ENCODE data around the gene LCN1.
"Not testable (repeated sequence)": the region's sequence is repeated elsewhere in the genome, so short reads cannot be mapped to it uniquely, and the experiment has no call there.

LCN1 gene

DNA sequence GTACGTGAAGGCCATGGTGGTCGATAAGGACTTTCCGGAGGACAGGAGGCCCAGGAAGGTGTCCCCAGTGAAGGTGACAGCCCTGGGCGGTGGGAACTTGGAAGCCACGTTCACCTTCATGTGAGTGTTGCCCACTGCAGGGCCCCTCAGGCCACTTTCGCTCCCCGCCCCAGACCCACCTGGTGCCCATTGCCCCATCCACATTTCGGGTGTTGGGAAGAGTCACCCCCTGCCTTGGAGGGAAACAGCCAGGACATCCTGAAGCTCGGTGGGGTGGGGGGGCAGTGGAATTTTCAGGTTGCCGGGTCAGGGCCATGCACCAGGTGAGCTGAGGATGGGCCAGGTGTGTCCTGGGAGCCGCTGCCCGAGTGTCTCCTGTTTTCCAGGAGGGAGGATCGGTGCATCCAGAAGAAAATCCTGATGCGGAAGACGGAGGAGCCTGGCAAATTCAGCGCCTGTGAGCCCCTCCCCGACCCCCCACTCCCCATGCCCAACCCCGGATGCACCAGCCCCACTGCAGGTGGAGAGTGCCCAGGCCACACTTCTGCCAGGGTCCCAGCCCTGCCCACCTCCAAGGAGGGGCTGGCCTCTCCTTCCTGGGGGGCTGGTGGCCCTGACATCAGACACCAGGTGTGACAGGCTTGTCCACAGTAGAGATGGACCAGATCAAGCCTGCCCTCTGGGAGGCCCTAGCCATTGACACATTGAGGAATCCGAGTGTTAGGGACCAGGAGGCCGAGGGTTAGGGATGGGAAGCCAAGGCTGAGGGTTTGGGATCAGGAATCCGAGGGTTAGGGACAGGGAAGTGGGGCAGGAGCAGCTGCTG lies 25.8 kb downstream of the LCN1 start:
- DNase-seq (ENCODE audit: low read depth in 3 of 3): not testable (repeated sequence)

DNA sequence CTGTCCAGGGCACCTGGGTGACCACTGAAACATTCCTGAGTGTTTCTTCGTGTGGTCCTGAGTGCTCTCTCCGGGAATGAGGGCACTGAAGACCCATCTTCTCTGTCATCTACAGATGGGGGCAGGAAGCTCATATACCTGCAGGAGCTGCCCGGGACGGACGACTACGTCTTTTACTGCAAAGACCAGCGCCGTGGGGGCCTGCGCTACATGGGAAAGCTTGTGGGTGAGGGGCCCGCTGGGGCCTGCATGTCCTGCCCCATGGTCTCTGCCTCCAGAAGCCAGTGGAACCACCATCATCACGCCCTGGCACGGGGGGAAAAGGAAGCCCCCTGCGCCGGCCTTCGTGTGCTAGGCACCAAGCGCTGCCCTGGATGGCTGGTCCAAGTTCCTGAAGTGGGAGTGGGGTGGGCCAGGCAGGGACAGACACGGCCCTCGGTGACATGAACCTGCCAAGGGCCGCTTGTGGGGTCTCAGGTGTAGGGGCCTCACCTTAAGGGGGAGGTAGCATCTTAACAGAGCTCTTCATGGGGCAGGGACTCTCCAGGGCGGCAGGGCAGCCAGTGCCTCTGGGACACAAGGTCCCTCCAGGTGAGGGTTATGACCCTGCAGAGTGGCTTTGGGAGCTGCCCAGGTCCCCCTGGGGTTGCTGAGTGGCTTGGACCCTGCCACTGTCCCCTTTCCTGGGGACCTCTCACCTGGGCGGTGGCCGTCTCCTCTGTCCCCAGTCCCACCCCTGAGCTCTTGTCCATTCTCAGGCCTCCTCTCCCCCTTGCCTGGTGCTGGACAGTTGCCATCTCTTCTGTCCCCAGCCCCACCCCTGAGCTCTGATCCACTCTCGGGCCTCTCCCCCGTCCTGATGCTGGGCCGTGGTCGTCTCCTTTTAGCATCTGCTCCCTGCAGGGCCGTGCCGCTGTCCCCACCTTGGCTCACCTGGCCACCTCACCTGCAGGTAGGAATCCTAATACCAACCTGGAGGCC lies 26.8 kb downstream of the LCN1 start:
- no peak for DNase-seq (ENCODE audit: low read depth in 3 of 3)

DNA sequence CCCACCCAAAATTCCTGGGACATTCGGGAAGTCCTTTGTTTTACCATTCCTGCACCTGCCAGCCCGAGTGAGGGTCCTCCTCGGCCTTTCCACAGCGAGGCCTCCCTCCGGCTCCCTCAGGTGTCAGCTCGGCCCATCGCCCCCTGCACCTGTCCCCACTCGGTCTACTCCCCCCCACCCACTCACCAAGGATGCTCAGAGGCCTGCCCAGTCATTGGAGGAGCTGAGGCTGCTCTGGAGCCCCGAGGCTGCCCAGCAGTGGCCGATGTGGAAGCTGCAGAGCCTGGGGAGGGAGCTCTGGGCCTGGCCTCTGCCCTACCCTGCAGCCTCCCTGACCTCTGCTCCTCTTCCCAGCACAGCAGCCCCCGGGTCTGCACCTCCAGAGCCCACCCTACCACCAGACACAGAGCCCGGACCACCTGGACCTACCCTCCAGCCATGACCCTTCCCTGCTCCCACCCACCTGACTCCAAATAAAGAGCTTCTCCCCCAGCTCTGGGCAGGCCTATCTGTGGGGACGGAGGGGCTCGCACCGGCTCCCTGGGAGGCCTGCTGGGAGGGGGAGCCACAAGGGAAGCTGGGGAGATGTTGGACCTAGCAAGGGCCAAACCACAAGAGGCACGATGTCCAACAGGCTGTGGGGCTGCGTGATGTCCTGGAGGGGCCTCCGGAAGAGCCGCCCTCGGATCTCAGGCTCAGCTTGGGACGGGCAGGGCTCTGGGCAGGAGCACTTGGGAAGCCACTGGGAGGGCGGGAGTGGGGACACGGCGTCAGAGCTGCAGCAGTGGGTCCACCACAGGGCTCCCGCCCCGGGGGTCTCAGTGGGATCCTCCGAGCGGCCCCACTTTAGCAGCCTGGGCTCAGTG lies 28.5 kb downstream of the LCN1 start:
- DNase-seq (ENCODE audit: low read depth in 3 of 3): not testable (repeated sequence)

DNA sequence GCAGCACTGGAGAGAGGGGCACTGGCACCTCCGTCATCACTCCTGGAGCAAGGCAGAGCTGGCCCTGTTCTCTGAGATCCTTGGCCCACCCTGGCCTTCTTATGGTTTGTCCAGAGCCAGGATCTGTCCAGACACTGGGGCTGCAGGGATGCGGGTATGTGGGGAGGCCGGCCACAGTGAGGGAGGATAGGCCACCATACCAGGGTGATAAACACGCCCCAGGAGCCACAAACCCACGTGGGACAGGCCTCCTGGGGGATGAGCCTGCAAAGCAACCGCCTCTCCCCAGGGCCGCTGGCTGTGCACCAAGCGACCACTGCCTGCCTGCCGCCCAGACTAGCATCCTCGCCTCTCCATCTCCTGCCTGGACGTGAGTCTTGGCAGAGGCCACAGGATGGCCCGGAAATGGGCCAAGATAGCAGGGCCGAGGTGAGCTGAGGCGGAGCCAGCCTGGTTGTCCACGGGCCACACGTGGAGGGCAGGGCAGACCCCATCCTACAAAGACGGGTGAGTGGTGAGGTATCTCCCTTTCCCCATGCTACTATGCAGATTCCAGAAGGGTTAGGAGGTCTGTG lies 29.2 kb downstream of the LCN1 start:
- no peak for DNase-seq (ENCODE audit: low read depth in 3 of 3)

DNA sequence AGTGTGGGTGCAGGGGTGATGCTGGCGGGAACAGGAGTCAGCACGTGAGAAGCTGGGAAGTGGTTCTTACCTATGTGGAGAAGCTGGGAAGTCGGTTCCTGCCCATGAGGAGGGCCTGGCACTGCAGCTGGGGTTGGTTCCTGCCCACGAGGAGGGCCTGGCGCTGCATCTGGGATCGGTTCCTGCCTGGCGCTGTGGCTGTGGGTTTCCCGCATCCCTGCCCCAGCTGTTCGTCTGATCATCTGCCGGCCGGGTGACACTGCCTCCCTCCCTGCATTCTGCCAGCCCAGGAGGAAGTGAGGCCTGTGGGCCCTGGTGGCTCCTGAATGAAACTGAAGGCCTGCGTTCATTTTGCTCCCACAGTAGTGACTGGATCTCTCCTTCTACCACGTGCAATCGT lies 29.8 kb downstream of the LCN1 start:
- no peak for DNase-seq (ENCODE audit: low read depth in 3 of 3)

DNA sequence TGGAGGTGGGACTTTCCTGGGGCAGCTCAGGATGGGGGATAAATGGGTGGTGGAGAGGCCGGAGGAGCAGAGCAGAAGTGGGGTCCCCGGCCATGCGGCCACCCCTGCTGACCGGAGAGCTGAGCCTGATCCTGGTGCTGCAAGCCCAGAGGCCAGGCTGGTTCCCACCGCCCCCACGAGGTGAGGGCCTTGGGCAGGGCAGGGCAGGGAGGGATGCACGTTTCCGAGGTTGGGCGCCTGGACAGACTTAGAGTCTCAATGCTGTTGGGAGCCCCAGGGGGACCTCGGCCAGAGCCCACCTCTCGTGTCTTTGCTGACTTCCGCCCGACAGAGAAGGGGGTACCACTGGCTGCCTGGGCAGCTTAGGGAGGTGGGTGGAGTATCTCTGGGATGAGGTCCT lies 30.2 kb downstream of the LCN1 start:
- no peak for DNase-seq (ENCODE audit: low read depth in 3 of 3)

DNA sequence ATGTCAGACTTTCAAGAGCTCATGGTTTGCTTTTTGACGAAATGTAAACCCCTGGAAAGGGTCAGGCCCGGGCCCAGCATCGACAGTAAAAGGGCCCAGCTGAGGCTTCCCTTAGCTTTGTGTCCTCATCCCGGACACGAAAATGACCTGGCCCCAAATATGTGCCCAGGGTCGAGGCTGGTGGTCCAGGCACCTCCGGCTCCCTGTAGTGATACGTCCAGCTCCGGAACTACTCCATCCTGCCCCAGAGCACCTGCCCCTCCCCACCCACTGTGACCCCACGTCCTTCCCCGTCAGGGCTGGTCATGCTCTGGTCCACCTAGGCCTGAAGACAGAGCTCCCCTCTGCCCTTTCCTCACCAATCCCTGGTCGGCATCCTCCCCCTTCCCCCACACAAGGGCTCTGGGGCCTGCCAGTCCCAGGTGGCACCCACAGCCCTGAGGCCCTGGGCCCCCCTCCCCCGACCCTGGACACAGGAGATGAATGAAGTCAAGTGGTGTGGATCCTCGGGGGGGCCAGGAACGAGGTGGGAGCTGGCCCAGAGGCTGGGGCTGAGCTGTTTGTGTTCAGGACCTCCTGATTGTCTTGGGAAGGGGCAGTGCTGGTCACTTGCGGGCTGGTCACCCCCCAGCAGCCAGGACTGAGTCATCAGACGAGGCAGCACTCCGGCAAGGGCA lies 30.9 kb downstream of the LCN1 start:
- DNase-seq (ENCODE audit: low read depth in 3 of 3): no peak

DNA sequence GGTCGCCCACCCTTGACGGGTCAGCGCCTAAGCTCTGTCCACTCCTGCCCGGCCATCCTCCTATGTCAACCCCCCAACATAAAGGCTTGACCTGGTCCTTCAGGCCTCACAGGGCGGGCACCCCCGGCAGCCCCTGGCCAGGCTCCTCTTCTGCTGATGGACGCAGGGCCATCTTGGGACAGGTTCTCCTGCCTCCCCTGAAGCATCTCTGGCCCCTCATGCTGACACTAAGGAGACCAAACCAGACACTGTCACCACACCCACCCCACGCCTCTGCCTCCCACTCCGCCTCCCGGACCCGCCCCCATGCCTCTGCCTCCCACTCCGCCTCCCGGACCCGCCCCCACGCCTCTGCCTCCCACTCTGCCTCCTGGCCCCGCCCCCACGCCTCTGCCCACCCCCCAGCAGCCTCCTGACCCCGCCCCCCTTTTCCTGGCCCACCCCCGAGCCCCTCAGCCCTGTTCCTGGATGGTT lies 31.5 kb downstream of the LCN1 start:
- no peak for DNase-seq (ENCODE audit: low read depth in 3 of 3)

DNA sequence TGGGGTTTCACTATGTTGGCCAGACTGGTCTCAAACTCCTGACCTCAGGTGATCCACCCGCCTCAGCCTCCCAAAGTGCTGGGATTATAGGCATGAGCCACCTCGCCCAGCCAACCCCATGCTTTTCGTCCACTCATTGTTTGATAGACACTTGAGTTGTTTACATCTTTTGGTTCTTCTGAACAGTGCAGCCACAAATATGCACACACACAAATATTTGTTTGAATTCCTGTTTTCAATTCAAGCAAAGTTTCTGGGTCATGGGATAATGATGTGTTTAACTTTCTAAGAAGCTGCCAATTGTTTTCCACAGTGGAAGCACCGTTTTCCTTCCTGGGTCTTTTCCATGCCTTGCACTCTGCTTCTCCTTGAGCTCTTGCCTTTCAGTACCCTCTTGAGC lies 33.5 kb downstream of the LCN1 start:
- no peak for DNase-seq (ENCODE audit: low read depth in 3 of 3)

DNA sequence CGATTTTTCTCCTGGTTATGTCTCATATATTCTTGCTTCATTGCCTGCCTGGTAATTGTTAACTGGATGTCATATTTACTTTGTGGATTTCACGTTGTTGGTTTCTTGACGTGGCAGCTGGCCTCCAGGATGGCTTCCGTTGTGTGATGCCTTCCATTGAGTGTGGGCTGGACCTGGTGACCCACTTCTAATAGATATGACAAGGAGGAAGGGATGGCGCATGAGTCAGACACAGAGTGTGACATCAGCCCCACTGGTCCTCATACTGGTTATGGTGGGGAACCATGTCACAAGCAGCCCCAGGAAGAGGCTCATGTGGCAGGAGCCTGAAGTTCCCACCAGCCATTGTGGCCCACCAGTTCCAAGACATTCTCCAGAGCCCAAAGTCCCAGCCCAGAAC lies 34.0 kb downstream of the LCN1 start:
- no peak for DNase-seq (ENCODE audit: low read depth in 3 of 3)

DNA sequence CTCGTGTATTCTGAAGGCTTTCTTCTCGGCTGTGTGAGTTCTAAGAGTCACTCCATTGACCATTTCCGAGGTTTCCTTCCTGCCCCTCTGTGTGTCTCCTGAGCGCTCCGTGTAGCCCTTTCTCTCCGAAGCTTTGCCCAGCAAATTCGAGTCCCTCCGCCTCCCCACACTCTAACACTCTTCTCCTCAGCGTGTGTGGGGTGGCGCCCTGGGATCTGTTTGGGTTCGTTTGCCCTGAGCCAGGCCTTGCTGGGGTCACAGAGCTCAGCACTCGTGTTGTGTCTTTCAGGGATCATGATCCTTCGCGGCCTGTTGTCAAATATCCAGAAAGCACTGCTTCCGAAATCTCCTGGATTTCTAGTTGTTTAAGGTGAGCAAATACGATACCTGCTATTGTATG lies 34.7 kb downstream of the LCN1 start:
- DNase-seq (ENCODE audit: low read depth in 3 of 3): no peak

DNA sequence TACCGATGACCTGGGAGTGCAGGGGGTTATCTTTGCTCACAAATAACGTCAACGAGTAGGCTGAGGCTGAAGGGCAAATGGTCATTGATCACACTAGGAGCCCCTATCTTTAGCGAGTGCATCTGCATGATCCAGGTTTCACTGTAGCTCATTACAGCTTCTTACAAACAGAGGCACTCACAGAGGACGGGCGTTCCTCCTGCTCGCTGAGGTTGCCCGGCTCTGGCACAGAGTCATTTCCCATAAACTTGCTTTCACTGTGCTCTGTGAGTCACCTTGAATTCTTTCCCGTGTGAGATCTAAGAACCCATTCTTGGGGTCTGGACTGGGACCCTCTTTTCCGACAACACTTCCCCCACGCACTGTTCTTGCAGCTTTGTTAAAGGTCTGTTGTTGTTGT lies 38.4 kb downstream of the LCN1 start:
- DNase-seq (ENCODE audit: low read depth in 3 of 3): no peak

DNA sequence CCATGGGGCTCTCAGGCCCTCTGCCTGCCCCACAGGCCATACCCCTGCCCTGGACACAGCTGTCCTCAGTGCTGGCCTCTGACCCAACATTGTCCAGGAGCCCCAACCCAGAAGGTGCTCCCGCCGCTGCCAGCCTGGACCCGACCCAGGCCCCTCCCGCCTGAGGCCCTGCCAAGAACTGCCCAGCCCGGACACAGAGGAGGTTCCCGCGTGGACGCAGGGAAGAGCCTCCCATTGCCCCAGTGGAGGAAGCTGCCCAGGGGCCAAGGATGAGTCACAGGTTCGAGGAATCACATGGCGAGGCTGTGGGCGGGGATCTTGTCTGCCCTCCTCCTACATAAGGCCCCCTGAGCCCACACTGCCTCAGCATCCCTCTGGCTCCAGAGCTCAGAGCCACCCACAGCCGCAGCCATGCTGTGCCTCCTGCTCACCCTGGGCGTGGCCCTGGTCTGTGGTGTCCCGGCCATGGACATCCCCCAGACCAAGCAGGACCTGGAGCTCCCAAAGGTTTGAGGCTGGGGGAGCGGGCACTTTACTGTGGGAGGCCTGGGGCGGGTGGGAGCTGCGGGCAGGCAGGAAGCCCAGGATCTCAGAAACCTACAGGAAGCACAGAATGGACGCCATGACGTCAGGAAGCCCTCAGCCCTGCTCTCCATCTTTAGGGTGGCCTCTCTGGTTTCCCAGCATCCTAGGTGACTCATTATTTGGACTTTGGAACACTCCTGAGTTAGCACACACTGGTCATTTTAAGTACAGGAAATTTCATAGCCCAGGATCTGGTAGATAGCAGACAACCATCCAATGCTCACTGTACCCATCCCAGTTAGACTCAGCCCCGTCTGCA lies 40.4 kb downstream of the LCN1 start, which contains the start of gene PAEP:
PAEP (plus strand) TSS at position 366 of the 844 bp plus-strand sequence.
- DNase-seq (ENCODE audit: low read depth in 3 of 3): no peak

DNA sequence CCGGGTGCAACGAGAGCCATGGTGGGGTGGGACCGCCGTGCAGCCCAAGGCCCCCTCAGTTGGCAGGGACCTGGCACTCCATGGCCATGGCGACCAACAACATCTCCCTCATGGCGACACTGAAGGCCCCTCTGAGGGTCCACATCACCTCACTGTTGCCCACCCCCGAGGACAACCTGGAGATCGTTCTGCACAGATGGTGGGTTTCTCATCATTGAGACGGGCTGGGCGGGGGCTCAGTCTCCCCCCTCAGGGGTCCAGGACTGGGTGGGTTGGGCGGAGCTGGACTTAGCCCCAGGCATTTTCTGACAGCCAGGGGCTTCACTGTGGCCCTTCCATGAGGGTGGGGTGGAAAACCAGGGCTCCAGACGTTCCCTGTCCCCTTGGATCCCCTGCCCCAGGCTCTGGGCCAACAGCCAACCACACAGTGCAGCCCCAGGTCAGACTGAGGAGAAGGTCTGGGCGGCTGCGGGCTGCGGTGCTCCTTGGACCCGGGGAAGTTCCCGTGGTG lies 41.0 kb downstream of the LCN1 start:
- no peak for DNase-seq (ENCODE audit: low read depth in 3 of 3)

DNA sequence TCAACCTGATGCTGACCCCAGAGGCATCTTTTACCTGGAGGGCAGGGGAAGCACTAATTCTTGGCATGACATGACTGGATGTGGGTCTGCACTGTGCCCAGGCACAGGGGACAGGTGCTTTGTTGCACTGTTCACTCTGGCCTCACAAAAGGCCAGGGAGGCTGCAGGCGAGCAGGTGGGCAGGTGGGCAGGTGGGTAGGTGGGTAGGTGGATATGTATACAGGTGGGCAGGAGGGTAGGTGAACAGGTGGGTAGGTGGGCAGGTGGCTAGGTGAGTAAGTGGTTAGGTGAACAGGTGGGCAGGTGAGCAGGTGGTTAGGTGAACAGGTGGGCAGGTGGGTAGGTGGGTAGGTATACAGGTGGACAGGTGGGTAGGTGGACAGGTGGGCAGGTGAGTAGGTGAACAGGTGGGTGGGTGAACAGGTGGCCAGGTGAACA lies 41.8 kb downstream of the LCN1 start:
- DNase-seq (ENCODE audit: low read depth in 3 of 3): no peak

DNA sequence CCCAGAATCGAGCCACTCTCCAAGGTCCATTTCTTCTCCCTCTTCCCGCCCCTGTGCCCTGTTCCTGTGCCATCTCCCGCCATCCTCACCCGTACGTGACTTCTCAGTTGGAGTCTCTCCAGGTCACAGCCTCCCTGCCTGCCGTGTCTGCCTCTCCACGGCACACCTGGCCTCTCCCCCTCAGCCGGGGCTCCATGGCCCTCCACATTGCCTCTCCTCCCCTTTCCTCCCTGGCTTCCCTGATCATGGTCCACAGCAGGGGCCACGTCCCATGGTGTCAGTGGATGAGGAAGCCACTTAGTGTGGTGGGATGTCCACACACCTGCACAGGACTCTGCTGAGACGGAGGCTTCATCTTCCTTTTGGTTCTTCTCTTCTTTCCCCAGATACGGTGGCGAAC lies 42.6 kb downstream of the LCN1 start:
- no peak for DNase-seq (ENCODE audit: low read depth in 3 of 3)

DNA sequence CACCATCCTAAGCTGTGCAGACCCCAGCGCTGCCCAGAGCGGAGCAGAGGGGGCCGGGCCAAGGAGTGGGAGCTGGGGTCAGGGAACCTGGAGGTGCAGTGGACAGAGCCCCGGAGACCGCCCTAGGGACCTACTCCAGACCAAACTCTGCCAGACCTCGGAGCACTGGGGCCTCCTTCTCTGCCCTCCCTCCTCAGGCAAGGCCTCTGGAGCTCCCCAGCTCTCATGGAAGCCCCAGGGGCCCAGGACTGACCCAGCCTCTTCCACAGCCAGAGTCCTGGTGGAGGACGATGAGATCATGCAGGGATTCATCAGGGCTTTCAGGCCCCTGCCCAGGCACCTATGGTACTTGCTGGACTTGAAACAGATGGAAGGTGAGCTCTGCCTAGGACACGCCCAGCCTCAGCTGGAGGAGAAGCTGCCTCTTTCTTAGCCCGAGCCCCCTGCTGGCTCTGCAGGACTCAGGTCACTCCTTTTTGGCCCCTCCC lies 43.9 kb downstream of the LCN1 start:
- DNase-seq (ENCODE audit: low read depth in 3 of 3): no peak

DNA sequence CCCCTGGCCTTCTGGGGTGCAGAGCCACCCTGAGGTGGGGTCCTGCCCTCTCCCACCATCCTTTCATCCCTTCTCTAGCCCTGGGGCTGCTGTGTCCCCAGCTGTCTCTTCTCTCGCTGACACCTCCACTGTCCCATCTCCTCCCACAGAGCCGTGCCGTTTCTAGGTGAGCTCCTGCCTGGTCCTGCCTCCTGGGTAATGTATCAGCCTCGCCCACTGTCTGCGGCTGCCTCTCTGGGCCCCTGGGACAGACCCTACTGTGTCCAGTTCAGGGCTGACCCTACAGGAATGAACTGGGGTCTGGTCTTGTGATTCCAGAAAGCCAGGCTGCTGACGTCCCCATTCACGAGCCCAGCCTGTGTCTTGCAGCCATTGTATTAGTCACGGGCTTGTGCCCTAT lies 44.4 kb downstream of the LCN1 start:
- DNase-seq (ENCODE audit: low read depth in 3 of 3): no peak

DNA sequence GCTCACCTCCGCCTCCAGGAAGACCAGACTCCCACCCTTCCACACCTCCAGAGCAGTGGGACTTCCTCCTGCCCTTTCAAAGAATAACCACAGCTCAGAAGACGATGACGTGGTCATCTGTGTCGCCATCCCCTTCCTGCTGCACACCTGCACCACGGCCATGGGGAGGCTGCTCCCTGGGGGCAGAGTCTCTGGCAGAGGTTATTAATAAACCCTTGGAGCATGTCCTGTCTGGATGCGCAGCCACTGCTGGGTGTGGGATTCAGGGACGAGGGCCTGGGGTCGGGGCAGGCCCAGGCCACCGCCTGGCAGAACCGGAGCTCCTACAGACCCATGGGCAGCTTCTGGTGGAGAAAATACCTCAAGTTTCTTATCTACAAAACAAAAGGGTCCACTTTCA lies 45.3 kb downstream of the LCN1 start:
- no peak for DNase-seq (ENCODE audit: low read depth in 3 of 3)
